T-helper 1 cell treated with Interleukin-12 subunit alpha and Interleukin-12 subunit beta and Interleukin-4 antibody, amounts not matched to agents 30 ng/mL and 1 ng/mL, for 36 hours (primary cell): Measurements from ENCODE around the gene BARX1. TPM values are rescaled to one million over a fixed set of nuclear protein-coding genes. Genes with fewer than 3 reads are reported as not detected.

Experiments
- intact Hi-C: fragments of 100-400 bp; cut with micrococcal nuclease; formaldehyde crosslinking; loops from one replicate; pipeline ENCODE4 v1.15.1; 2024
- total RNA-seq: library from RNA; stranded (reverse); gene quantifications from 2 replicates; pipeline ENCODE4 v1.2.3, GENCODE V29; 2022

BARX1 gene
- total RNA-seq, 1 donor from 2014 or later, result not detected

- intact Hi-C loops, result no loop called here
Observed at GRCh38 chr9:93965830-93966577, 10.8 kb upstream of the BARX1 start.

GRCh38 chr9:93964685-93965084, 9.5 kb upstream of the BARX1 start:
- intact Hi-C loops, result loop anchor here (5.0 kb wide), 1 partner anchor 857 kb away; no protein-coding TSS in a partner anchor

DNA sequence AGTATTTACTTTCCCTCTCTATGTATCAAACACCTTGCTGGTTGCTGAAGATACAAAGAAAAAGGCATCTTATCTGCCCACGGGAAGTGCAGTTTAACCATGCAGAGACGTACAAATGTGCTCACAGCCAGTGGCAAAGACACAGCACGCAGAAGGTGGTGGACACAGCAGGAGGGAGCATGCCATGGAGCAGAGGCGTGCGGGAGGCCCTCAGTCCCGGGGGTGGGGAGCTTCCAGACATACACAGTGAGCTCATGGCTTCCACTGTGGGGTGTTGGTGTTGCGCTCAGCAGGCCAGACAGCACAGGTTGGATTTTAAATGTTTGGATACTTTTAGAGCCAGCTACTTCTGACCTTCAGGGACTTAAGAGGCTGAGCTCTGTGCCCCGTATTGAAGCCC, 8.8 kb upstream of the BARX1 start:
- intact Hi-C loops, result loop anchor here (1.0 to 5.0 kb wide), 5 partner anchors 138 to 857 kb away; no protein-coding TSS in a partner anchor

DNA sequence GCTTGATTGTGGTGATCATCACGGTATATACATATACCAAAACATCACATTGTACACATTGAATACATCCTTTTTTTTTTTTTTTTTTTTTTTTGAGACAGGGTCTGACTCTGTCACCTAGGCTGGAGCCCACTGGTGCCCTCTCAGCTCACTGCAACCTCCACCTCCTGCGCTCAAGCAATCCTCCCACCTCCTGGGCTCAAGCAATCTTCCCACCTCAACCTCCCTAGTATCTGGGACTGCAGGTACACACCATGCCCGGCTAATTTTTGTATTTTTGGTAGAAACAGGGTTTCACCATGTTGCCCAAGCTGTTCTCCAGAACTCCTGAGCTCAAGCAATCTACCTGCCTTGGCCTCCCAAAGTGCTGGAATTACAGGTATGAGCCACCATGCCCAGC, 8.3 kb upstream of the BARX1 start:
- intact Hi-C loops, result loop anchor here (1.0 to 5.0 kb wide), 5 partner anchors 137 to 856 kb away; no protein-coding TSS in a partner anchor

- intact Hi-C loops, result loop anchor here (1.0 to 5.0 kb wide), 6 partner anchors 68 to 856 kb away; no protein-coding TSS in a partner anchor
Observed at GRCh38 chr9:93962561-93963440, 7.6 kb upstream of the BARX1 start.

DNA sequence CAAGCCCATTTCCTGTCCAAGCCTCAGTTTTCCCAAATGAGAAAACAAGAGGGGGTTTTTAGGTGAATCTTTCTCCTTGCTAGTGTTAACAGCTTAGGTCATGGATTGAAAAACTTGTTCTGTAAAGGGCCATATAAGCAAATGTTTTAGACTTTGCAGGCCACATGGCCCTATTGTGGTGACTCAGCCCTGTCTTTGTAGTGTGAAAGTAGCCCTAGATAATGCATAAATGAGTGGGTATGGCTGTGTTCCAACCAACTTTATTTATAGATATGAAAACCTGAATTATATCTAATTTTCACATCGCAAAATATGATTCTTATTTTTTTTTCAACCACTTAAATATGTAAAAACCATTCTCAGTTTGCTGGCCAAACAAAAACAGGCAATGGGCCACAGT, 6.9 kb upstream of the BARX1 start:
- intact Hi-C loops, result loop anchor here (1.0 to 5.0 kb wide), 3 partner anchors 68 to 855 kb away; no protein-coding TSS in a partner anchor

DNA sequence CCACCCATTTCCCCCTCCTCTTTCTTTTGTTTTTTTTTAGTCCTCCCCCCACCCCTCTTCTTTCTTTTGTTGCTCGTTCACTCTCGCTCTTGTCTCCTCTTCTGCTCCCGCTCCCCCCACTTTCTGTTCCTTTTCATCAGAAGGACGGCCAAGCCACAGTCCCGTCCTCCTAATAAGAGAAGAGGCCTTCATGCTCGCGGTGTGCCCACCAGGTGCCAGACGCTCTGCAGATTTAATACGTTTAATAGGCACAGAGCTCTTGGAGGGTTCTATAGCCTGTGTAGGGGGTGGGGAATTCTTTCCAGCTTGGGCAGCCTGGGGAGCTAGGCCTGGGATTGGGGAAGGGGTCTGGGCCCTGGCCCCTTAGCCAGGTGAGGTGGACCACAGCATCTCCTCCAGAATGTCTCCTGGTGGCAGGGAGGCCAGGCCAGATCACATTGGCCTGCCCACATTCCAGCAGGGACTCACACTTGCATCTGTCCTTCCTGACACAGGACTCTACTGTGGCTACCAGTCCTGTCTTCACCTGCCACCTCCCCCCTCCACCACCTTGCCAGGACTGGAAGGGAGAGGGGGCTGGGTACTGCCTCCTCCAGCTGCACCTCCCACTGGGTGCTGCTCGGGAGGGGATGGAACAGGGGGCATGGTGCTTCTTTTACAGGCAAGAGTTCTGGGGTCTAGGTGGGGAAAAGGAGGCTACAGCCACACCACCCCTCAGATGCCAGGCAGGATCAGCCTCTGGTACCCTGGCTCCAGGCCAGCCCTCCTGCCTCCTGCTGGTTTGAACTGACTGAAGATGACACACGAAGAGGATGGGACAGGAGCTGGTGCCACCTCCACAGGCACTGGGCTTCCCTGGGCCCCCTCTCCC, 6.1 kb upstream of the BARX1 start:
- intact Hi-C loops, result loop anchor here (5.0 kb wide), 1 partner anchor 854 kb away; no protein-coding TSS in a partner anchor

- intact Hi-C loops, result loop anchor here (5.0 kb wide), 1 partner anchor 853 kb away; no protein-coding TSS in a partner anchor
Observed at GRCh38 chr9:93960221-93960970, 5.2 kb upstream of the BARX1 start.

- intact Hi-C loops, result loop anchor here (5.0 kb wide), 1 partner anchor 852 kb away; no protein-coding TSS in a partner anchor
Observed at GRCh38 chr9:93959739-93960154, 4.6 kb upstream of the BARX1 start.

- intact Hi-C loops, result no loop called here
Observed at GRCh38 chr9:93958819-93959682, 3.9 kb upstream of the BARX1 start.

DNA sequence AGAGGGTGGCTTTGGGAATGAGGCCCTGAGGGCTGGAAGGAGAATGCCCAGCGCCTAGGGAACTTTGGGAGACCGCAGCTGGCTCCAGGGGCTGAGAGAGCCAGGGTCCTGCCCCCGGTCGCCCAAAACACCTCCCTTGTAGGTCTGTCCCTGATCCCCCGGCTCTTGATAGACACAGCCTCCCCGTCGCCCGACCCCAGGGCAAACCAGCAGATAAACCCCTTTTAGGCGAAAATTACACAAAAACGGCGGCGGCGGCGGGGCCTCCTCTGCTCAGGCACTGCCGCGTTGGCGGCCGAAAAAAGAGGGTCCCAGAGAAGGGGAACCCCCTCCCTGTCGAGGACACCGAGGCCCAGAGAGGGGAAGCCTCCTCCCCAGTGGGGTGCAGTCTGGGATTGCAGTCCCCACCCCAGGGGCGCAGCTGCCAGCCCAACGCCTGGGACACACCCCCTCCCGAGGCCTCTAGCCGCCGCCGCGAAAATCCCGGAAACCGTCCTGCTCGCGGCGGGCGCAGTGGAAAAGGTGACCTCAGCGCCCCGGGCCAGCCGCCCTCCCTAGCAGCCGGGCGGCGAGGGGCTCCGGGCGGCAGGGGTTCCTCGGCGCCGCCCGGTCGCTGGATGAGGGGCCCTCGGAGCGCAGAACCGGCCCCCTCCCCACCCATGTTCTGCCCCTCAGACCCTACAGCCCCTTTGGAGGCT, 3.1 kb upstream of the BARX1 start:
- intact Hi-C loops, result no loop called here

- intact Hi-C loops, result no loop called here
Observed at GRCh38 chr9:93955981-93956784, 1.0 kb upstream of the BARX1 start.

DNA sequence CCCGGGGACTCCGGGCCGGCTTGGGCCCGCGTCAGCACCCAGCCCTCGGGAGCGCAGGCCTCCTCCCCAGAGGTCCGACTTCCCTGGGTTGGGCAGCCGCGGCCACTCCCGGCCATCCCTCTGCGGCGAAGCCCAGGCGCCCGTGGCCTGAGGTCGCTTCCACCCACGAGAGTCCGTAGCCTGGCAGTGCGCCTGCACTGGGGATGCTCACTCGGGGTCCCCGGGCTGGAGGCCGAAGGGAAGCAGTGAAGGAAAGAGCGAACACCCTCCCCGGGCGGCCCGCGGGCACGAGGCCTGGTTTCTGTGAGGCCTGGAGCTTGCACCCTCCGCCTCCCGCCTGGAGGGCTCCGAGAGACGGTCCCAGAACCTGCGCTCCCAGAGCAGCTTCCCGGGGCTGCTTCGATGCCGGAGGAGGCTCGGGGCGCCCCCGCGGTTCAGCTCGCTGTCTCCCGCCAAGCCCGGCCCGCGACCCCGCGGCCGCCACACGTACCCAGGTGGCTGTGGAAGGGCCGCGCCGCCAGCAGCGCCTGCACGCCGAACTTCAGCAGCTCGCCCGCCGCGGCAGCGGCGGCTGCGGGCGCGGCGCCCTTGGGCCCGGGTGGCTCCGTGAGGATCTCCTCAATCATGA, 607 bp downstream of the BARX1 start:
- intact Hi-C loops, result no loop called here

DNA sequence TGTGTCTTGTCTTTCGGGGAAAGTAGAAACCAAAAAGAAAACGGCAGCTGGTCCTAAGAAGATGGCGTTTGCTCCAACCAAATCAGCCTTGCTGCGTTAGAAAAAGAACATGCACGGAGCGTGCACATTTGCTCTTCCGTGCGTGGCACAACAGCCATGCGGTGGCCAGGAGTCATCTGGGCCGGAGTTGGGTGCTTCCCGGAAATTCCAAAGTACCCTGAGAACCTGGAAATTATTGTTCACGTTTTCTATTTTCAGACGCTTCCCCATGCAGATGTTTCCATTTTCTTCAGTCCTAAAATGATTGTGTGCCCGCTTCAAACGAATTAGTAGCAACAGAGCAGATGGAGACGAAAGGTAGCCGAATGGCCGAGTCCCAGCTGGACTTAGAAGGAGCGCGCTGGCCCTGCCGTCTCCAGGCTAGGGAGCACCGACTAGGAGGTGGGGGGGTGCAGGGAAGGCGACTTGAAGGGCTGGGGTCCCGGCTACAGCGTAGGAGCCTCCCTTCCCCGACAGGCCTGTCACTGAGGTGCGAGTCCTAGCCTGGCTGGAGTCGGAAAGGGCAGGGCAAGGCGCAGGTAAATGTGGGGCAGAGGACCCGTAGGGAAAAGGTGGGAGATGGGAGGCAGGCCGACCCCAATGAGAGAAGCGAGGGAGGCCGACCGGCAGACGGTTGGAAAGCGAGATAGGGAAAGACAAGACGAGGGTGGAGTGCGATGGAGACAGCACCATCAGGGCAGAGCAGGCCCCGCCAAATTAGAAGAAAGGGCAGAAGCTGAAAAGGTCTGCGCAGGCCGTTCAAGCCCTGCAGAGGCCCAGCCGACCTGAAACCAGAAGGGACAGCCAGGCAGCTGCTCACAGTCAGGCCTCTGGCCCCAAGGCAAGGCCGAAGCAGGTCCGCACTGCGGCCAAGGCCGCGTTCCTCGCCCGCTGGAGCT, 1.4 kb downstream of the BARX1 start:
- intact Hi-C loops, result no loop called here

GRCh38 chr9:93952784-93953495, 2.2 kb downstream of the BARX1 start:
- intact Hi-C loops, result no loop called here
